Thyroid gland (tissue), 4 donors: ENCODE results near the gene MAPK7. TPM values are rescaled to one million over a fixed set of nuclear protein-coding genes. Genes with fewer than 3 reads are reported as not detected.
"Not testable (repeated sequence)": the region's sequence is repeated elsewhere in the genome, so short reads cannot be mapped to it uniquely, and the experiment has no call there.

Experiments used
- DNase-seq, 2 donors: peaks; one replicate each; pipeline ENCODE4 v3.0.0-alpha.2; 2019
- H3K27ac ChIP-seq, 3 donors: fragments of 200-600 bp; sonication (generic); 1 replicate in 2 of 3; 2 replicates in 1 of 3; pipeline ENCODE4 v1.5.1; 2016 to 2019; ENCODE audit warnings: mild to moderate bottlenecking in 1 of 3, moderate library complexity in 1 of 3
- H3K27me3 ChIP-seq: fragments of 200-600 bp; sonication (generic); one replicate; pipeline ENCODE4 v1.5.1; 2019
- H3K36me3 ChIP-seq, 2 donors: fragments of 200-600 bp; sonication (generic); one replicate each; pipeline ENCODE4 v1.5.1; 2016 to 2019
- H3K4me1 ChIP-seq, 2 donors: fragments of 200-600 bp; sonication (generic); one replicate each; pipeline ENCODE4 v1.5.1; 2017 to 2019
- H3K4me3 ChIP-seq, 3 donors: fragments of 200-600 bp; sonication (generic); replicated peaks in 1 of 3; 1 replicate in 2 of 3; 2 replicates in 1 of 3; pipeline ENCODE4 v1.5.1; 2016; ENCODE audit warnings: mild to moderate bottlenecking in 1 of 3
- H3K9me3 ChIP-seq: fragments of 200-600 bp; sonication (generic); one replicate; pipeline ENCODE4 v1.5.1; 2017
- CTCF ChIP-seq, 6 experiments: fragments of 200-600 bp in 3 of 6; fragments of 450-650 bp in 3 of 6; sonication (generic) in 3 of 6; IDR thresholded peaks; one replicate each; pipeline ENCODE4 v1.5.1; 2016 to 2019; ENCODE audit warnings: antibody characterized with exemption in 6 of 6, mild to moderate bottlenecking in 2 of 6, inconsistent platforms in 1 of 6, moderate library complexity in 1 of 6
- POLR2A ChIP-seq, 2 donors: fragments of 450-650 bp; IDR thresholded peaks; one replicate each; pipeline ENCODE4 v1.6.1; 2017; ENCODE audit warnings: antibody characterized with exemption in 2 of 2, mild to moderate bottlenecking in 2 of 2, moderate library complexity in 1 of 2
- WGBS, 2 donors: methylation state at CpG; one replicate each; pipeline ENCODE4 v1.1.5; 2017; 5-methylcytosine and 5-hydroxymethylcytosine counted together
- intact Hi-C: fragments of 100-400 bp; cut with DNase I; formaldehyde crosslinking; loops from one replicate; pipeline ENCODE4 v1.15.1; 2023
- total RNA-seq, 4 donors: library from RNA; depleted of rRNA; stranded (reverse); fragments of >200 nt; gene quantifications; one replicate each; pipeline ENCODE4 v1.2.3, GENCODE V29; 2016

MAPK7 gene
- total RNA-seq, 4 donors from 2014 or later = 22.4 to 46.5 (median 31.3) TPM

GRCh38 chr17:19348806-19349205, 29.5 kb upstream of the MAPK7 start:
- H3K9me3 ChIP-seq = no peaks in the 10 kb centered on the region
- no peak for DNase-seq
- no peaks in the 10 kb centered on the region for H3K27me3 ChIP-seq
- intact Hi-C loops = no loop called here
- peaks cover 0 to 6% of the 10 kb centered on the region in 2 donors for H3K36me3 ChIP-seq
- peaks cover 0 to 20% of the 10 kb centered on the region in 2 donors for H3K4me1 ChIP-seq
- WGBS, 2 donors = 95 to 98% methylated on average over 9 of the region's 9 CpGs
- H3K4me3 ChIP-seq = no peak overlapping the region
- TF ChIP-seq CTCF (IDR thresholded peaks at IDR 0.05) (no peak), POLR2A (IDR thresholded peaks at IDR 0.05) (no peak)
- no peak overlapping the region for H3K27ac ChIP-seq

GRCh38 chr17:19353401-19353800, 24.9 kb upstream of the MAPK7 start:
- 93 to 94% methylated on average over 11 of the region's 11 CpGs for WGBS, 2 donors
- intact Hi-C loops, H3K27me3 ChIP-seq: not testable (repeated sequence)

GRCh38 chr17:19354748-19355147, 23.6 kb upstream of the MAPK7 start:
- Histone ChIP-seq H3K36me3 (peaks cover 3 to 4% of the 10 kb centered on the region in 2 donors), H3K27me3 (no peaks in the 10 kb centered on the region), H3K9me3 (no peaks in the 10 kb centered on the region), H3K27ac (no peak overlapping the region), H3K4me3 (no peak overlapping the region), H3K4me1 (no peaks in the 10 kb centered on the region)
- 80 to 92% methylated on average over 6 of the region's 6 CpGs for WGBS, 2 donors
- intact Hi-C loops = no loop called here
- no peak for DNase-seq
- TF ChIP-seq CTCF (IDR thresholded peaks at IDR 0.05) (no peak), POLR2A (IDR thresholded peaks at IDR 0.05) (no peak)

More at GRCh38 chr17:19353401-19353800, 24.9 kb upstream of the MAPK7 start:
- not testable (repeated sequence) for H3K9me3 ChIP-seq, DNase-seq, H3K4me3 ChIP-seq, H3K36me3 ChIP-seq, H3K27ac ChIP-seq, H3K4me1 ChIP-seq

DNA sequence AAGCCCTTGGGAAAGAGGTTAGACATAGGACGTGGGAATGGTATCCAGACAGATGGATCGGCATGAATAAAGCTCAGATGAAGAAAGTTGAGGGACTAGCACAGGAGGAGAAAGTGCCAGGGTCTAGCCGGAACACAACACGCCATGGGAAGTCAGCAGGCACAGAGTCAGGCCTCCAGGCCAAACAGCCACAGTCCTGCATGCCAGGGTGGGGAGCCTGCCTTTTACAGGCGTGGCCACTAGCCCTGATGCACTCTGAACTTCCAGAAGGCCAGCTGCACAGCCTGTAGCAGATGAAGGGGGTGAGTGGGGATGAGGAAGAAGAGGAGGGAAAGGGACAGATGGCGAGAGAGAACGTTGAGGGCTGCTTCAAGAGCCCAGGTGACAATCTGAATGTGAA, 20.9 kb upstream of the MAPK7 start:
- H3K27ac ChIP-seq = no peak overlapping the region
- intact Hi-C loops = no loop called here
- TF ChIP-seq CTCF (IDR thresholded peaks at IDR 0.05) (no peak), POLR2A (IDR thresholded peaks at IDR 0.05) (no peak)
- H3K36me3 ChIP-seq = peaks cover 4 to 5% of the 10 kb centered on the region in 2 donors
- H3K27me3 ChIP-seq = no peaks in the 10 kb centered on the region
- H3K4me3 ChIP-seq = no peak overlapping the region
- DNase-seq = no peak
- 86 to 94% methylated on average over 7 of the region's 7 CpGs for WGBS, 2 donors
- no peaks in the 10 kb centered on the region for H3K9me3 ChIP-seq
- peaks cover 9% of the 10 kb centered on the region in 2 donors for H3K4me1 ChIP-seq

- H3K4me3 ChIP-seq = no peak overlapping the region
- H3K4me1 ChIP-seq = peaks cover 9% of the 10 kb centered on the region in 2 donors
- DNase-seq = no peak
- WGBS, 2 donors = 77 to 78% methylated on average over 6 to 7 of the region's 7 CpGs
- peaks cover 4 to 5% of the 10 kb centered on the region in 2 donors for H3K36me3 ChIP-seq
- no peaks in the 10 kb centered on the region for H3K27me3 ChIP-seq
- H3K27ac ChIP-seq = no peak overlapping the region
- no peaks in the 10 kb centered on the region for H3K9me3 ChIP-seq
- intact Hi-C loops = no loop called here
- TF ChIP-seq POLR2A (IDR thresholded peaks at IDR 0.05) (no peak), CTCF (IDR thresholded peaks at IDR 0.05) (no peak)
Observed at GRCh38 chr17:19357761-19358160, 20.5 kb upstream of the MAPK7 start.

DNA sequence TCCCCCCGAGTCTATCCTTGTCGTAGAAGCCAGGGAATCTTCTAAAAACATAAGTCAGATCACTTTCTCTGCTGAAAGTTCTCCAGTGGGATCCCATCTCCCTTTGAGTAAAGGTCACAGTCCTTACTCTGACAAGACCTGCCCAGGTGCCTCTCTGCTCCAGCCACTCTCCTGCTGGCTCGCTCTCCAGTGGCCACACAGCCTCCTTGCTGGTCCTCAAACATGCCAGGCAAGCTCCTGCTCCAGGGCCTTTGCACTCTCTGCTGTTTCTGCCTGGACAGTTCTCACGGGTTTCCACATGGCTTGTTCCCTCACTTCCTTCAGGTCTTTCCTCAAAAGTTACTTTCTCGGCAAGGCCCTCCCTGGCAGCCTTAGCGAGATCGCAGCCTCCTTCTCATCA, 19.1 kb upstream of the MAPK7 start:
- H3K36me3 ChIP-seq = peaks cover 4 to 5% of the 10 kb centered on the region in 2 donors
- intact Hi-C loops = no loop called here

More for the DNA sequence above, 19.1 kb upstream of the MAPK7 start:
- Histone ChIP-seq H3K9me3 (no peaks in the 10 kb centered on the region), H3K4me3 (no peak overlapping the region), H3K27me3 (no peaks in the 10 kb centered on the region), H3K27ac (no peak overlapping the region), H3K4me1 (peaks cover 12 to 13% of the 10 kb centered on the region in 2 donors)
- TF ChIP-seq CTCF (IDR thresholded peaks at IDR 0.05) = no peak
- TF ChIP-seq POLR2A (IDR thresholded peaks at IDR 0.05) = no peak
- WGBS, 2 donors = 85 to 88% methylated on average over 7 of the region's 7 CpGs
- DNase-seq = no peak
